PC-3 (cell line): ENCODE results near the gene MAP2. TPM values are rescaled to one million over a fixed set of nuclear protein-coding genes. Genes with fewer than 3 reads are reported as not detected.

ENCODE experiments used
- ATAC-seq: fragments of 200-7000 bp; cut with Tn5 transposase; 2 replicates; pipeline ENCODE4 v1.9.1; 2020; ENCODE audit warnings: mild to moderate bottlenecking, moderate library complexity
- BruUV-seq: library from RNA; stranded (reverse); fragments of 400-500 nt; replicated peaks from 2 replicates; lab custom pipeline; 2021; lab: Mats Ljungman, UMichigan
- CTCF ChIA-PET: fragments of 300-600 bp; sonication (Branson Sonifier 250); formaldehyde crosslinking; loops from one replicate; lab custom pipeline; 2022; ENCODE audit warnings: antibody characterized with exemption; lab: Charles Lee
- POLR2A ChIA-PET: fragments of 300-600 bp; sonication (Branson Sonifier 250); formaldehyde crosslinking; loops from one replicate; lab custom pipeline; 2022; ENCODE audit warnings: antibody characterized with exemption; ENCODE audit not compliant: unreplicated experiment; lab: Charles Lee
- DNase-seq: peaks from one replicate; pipeline ENCODE4 v3.0.0-alpha.2; 2015
- H2AFZ ChIP-seq: fragments of 300-600 bp; sonication (generic); 2 replicates; pipeline ENCODE4 v1.6.0; 2016; ENCODE audit warnings: antibody characterized with exemption, low read length
- H3F3A ChIP-seq: fragments of 300-600 bp; sonication (generic); one replicate; pipeline ENCODE4 v1.6.0; 2017; ENCODE audit warnings: antibody characterized with exemption, low read length, control low read depth, mild to moderate bottlenecking; ENCODE audit not compliant: unreplicated experiment
- H3K27ac ChIP-seq: fragments of 300-600 bp; sonication (generic); 2 replicates; pipeline ENCODE4 v1.5.1; 2016; ENCODE audit warnings: mild to moderate bottlenecking, low read length
- H3K27me3 ChIP-seq: fragments of 300-600 bp; sonication (generic); 2 replicates; pipeline ENCODE4 v1.6.1; 2016; ENCODE audit warnings: low read length, mixed read lengths
- H3K36me3 ChIP-seq: fragments of 300-600 bp; sonication (generic); 2 replicates; pipeline ENCODE4 v1.6.1; 2016; ENCODE audit warnings: low read depth, mixed run types, low read length, mixed read lengths
- H3K4me1 ChIP-seq: fragments of 300-600 bp; sonication (generic); 2 replicates; pipeline ENCODE4 v1.5.1; 2016; ENCODE audit warnings: low read length; ENCODE audit not compliant: insufficient read depth
- H3K4me2 ChIP-seq: fragments of 300-600 bp; sonication (generic); 2 replicates; pipeline ENCODE4 v1.6.0; 2016; ENCODE audit warnings: low read length
- H3K4me3 ChIP-seq: fragments of 300-600 bp; sonication (generic); 2 replicates; pipeline ENCODE4 v1.5.1; 2016; ENCODE audit warnings: mild to moderate bottlenecking, low read length, mixed read lengths
- H3K79me2 ChIP-seq: fragments of 300-600 bp; sonication (generic); 2 replicates; pipeline ENCODE4 v1.6.1; 2017; ENCODE audit warnings: low read length, mixed read lengths
- H3K9ac ChIP-seq: fragments of 300-600 bp; sonication (generic); 2 replicates; pipeline ENCODE4 v1.6.0; 2016; ENCODE audit warnings: mild to moderate bottlenecking, low read length
- H3K9me2 ChIP-seq: fragments of 300-600 bp; sonication (generic); replicated peaks from 2 replicates; pipeline ENCODE4 v1.6.1; 2016; ENCODE audit warnings: mixed run types, low read length, mixed read lengths
- H3K9me3 ChIP-seq: fragments of 300-600 bp; sonication (generic); 2 replicates; pipeline ENCODE4 v1.6.1; 2016; ENCODE audit warnings: low read length, mixed read lengths
- H4K20me1 ChIP-seq: fragments of 300-600 bp; sonication (generic); 2 replicates; pipeline ENCODE4 v1.6.1; 2016; ENCODE audit warnings: low read length, mixed read lengths
- EZH2 ChIP-seq: fragments of 300-600 bp; sonication (generic); IDR thresholded peaks from one replicate; pipeline ENCODE4 v1.6.1; 2017; ENCODE audit warnings: antibody characterized with exemption, mild to moderate bottlenecking, low read length; ENCODE audit not compliant: unreplicated experiment
- EZH2phosphoT487 ChIP-seq: fragments of 300-600 bp; sonication (generic); IDR thresholded peaks from 2 replicates; pipeline ENCODE4 v1.6.1; 2018; ENCODE audit warnings: mild to moderate bottlenecking, antibody characterized with exemption, low read length, borderline replicate concordance
- intact Hi-C: fragments of 100-400 bp; cut with micrococcal nuclease; formaldehyde crosslinking; loops from 2 replicates; pipeline ENCODE4 v1.9.0; 2023
- total RNA-seq: library from RNA; depleted of rRNA; stranded (reverse); fragments of >200 nt; gene quantifications from 2 replicates; pipeline ENCODE4 v1.2.3, GENCODE V29; 2014
- TF ChIP-seq, protein P1 (sequence below): fragments of 300-600 bp; sonication (generic); conservative IDR thresholded peaks from 2 replicates; pipeline ENCODE4 v1.5.1; 2017; ENCODE audit warnings: antibody characterized with exemption, low read depth, mild to moderate bottlenecking, low read length

MAP2 gene
- total RNA-seq, 1 experiment from 2014 or later = 2.1 TPM

DNA sequence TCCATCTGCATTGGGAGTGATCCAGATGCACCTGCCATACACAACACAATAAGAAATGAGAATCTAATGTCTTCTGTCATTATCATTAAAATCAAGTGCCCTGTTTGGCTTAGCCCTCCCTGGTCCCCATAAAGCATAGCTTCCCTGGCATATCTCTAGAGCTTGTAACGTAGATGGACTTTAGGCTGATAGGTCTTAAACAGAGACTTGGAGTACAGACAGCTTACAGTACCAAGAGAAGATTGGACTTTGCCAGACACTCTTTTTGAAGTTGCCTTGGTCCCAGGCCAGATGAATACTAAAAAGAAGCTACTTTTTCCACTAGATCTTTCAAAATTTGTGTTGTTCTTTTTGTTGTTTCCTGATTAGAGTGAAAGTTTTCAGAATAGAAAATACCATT lies 261.5 kb downstream of the MAP2 start:
- no peak for TF ChIP-seq EZH2
- TF ChIP-seq, protein P1, sequence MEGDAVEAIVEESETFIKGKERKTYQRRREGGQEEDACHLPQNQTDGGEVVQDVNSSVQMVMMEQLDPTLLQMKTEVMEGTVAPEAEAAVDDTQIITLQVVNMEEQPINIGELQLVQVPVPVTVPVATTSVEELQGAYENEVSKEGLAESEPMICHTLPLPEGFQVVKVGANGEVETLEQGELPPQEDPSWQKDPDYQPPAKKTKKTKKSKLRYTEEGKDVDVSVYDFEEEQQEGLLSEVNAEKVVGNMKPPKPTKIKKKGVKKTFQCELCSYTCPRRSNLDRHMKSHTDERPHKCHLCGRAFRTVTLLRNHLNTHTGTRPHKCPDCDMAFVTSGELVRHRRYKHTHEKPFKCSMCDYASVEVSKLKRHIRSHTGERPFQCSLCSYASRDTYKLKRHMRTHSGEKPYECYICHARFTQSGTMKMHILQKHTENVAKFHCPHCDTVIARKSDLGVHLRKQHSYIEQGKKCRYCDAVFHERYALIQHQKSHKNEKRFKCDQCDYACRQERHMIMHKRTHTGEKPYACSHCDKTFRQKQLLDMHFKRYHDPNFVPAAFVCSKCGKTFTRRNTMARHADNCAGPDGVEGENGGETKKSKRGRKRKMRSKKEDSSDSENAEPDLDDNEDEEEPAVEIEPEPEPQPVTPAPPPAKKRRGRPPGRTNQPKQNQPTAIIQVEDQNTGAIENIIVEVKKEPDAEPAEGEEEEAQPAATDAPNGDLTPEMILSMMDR = no peak
- TF ChIP-seq EZH2phosphoT487 = no peak
- Histone ChIP-seq H3K27me3 (0 out of 2 replicates have a peak, but pooled peaks cover 4% of the 10 kb centered on the region), H3K79me2 (no peaks in the 10 kb centered on the region), H3K36me3 (no peaks in the 10 kb centered on the region), H3K27ac (no peak overlapping the region), H3K4me1 (no peaks in the 10 kb centered on the region), H3K4me3 (no peak overlapping the region), H3K4me2 (no peak overlapping the region), H4K20me1 (no peaks in the 10 kb centered on the region), H3K9me3 (no peaks in the 10 kb centered on the region), H3K9ac (no peak overlapping the region), H2AFZ (no peak overlapping the region), H3F3A (no peaks in the 10 kb centered on the region), H3K9me2 (no peaks in the 10 kb centered on the region)
- ATAC-seq (no peak), DNase-seq (no peak)
- BruUV-seq = no TSS peak
- ChIA-PET POLR2A (no interaction called here), CTCF (no interaction called here)
- intact Hi-C loops = no loop called here

DNA sequence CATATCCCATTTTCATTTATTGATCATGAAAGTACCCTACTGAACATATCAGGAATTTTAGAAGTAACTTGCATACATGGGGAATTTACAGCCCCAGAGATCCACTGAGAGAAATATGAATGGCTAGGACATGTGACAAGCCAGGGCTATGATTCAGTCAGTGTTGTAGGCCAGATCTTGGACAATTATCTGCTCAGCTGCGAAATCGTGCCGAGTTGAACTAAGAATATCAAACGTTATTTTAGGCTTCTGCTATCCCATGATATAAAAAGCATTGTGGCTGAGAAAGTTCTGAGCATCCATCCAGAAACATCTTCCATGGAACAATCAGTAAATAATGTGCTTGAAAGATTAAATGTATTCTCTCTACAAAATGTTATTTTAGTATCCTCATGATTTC lies 262.1 kb downstream of the MAP2 start:
- H3K27me3 ChIP-seq = 0 out of 2 replicates have a peak, but pooled peaks cover 4% of the 10 kb centered on the region
- no peaks in the 10 kb centered on the region for H3K9me3 ChIP-seq
- BruUV-seq = no TSS peak
- H2AFZ ChIP-seq = no peak overlapping the region
- DNase-seq (no peak), ATAC-seq (no peak)
- no peaks in the 10 kb centered on the region for H3F3A ChIP-seq
- intact Hi-C loops = no loop called here
- H3K4me1 ChIP-seq = no peaks in the 10 kb centered on the region
- H3K36me3 ChIP-seq = no peaks in the 10 kb centered on the region
- H3K79me2 ChIP-seq = no peaks in the 10 kb centered on the region
- TF ChIP-seq EZH2phosphoT487 = no peak
- TF ChIP-seq, protein P1 = no peak
- TF ChIP-seq EZH2 = no peak
- H4K20me1 ChIP-seq = no peaks in the 10 kb centered on the region
- no peak overlapping the region for H3K4me3 ChIP-seq
- ChIA-PET CTCF (no interaction called here), POLR2A (no interaction called here)
- no peak overlapping the region for H3K4me2 ChIP-seq
- H3K27ac ChIP-seq = no peak overlapping the region
- H3K9ac ChIP-seq = no peak overlapping the region
- no peaks in the 10 kb centered on the region for H3K9me2 ChIP-seq

DNA sequence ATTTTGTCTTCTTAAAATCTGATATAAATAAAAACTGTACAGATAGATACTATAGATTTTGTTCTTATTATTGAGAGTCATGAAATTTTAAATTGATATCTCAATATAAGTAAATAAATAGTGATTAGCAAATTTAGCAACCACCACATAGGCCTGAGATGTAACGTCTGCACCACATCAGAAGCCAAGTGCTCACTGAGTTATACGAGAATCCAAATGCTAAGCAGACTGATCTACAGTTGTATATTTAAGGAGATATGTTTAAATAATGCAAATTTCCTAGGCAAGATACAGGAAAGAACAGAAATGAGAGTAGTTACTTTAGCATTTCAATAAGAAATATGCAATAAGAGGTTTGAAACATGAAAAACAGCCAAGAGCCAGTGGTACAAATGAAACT lies 262.6 kb downstream of the MAP2 start:
- TF ChIP-seq EZH2 = no peak
- TF ChIP-seq EZH2phosphoT487 = no peak
- TF ChIP-seq, protein P1 = no peak
- Histone ChIP-seq H3F3A (no peaks in the 10 kb centered on the region), H3K27ac (no peak overlapping the region), H3K4me1 (no peaks in the 10 kb centered on the region), H3K36me3 (no peaks in the 10 kb centered on the region), H2AFZ (no peak overlapping the region), H3K79me2 (no peaks in the 10 kb centered on the region), H3K9me3 (no peaks in the 10 kb centered on the region), H3K9ac (no peak overlapping the region), H3K4me3 (no peak overlapping the region), H4K20me1 (no peaks in the 10 kb centered on the region), H3K9me2 (no peaks in the 10 kb centered on the region), H3K4me2 (no peak overlapping the region), H3K27me3 (0 out of 2 replicates have a peak, but pooled peaks cover 4% of the 10 kb centered on the region)
- intact Hi-C loops = no loop called here
- DNase-seq (no peak), ATAC-seq (no peak)
- BruUV-seq = no TSS peak
- POLR2A ChIA-PET = no interaction called here
- CTCF ChIA-PET = no interaction called here
